ENCODE results near the gene GOLGA8T. TPM values are rescaled to one million over a fixed set of nuclear protein-coding genes. Genes with fewer than 3 reads are reported as not detected.
"Not testable (repeated sequence)": the region's sequence is repeated elsewhere in the genome, so short reads cannot be mapped to it uniquely, and the experiment has no call there.

GOLGA8T gene, protein sequence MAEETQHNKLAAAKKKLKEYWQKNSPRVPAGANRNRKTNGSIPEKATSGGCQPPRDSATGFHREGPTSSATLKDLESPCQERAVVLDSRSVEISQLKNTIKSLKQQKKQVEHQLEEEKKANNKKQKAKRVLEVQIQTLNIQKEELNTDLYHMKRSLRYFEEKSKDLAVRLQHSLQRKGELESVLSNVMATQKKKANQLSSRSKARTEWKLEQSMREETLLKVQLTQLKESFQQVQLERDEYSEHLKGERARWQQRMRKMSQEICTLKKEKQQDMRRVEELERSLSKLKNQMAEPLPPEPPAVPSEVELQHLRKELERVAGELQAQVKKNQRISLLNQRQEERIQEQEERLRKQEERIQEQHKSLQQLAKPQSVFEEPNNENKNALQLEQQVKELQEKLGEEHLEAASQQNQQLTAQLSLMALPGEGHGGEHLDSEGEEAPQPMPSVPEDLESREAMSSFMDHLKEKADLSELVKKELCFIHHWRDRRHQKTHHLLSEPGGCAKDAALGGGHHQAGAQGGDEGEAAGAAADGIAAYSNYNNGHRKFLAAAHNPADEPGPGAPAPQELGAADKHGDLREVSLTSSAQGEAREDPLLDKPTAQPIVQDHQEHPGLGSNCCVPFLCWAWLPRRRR
- 1.0 and 1.5 TPM in 2 replicates for total RNA-seq (2021; fragmentation: NEBNext Ultra II Directional; extraction: Animal tissue kit (Norgen Biotek cat#: 25700))
- polyA plus RNA-seq (2011; rRNA removed), result 0.03 and 0.30 TPM in 2 replicates
- polyA plus RNA-seq (2011; cell fraction: cytosol; rRNA removed), result 0.90 TPM
- polyA plus RNA-seq (2011; cell fraction: nucleus; rRNA removed), result 2.0 TPM
- 0.40 to 0.97 TPM (median 0.85 TPM) in 4 replicates for polyA plus RNA-seq (2012, experiment 1 of 2)
- polyA plus RNA-seq (2012, experiment 2 of 2), result not detected
- 0.43 TPM for polyA plus RNA-seq (2013, experiment 1 of 2)
- 0.48 TPM for polyA plus RNA-seq (2013, experiment 2 of 2)
- polyA minus RNA-seq (2011; rRNA and poly(A)+ RNA removed), result 0.20 and 0.32 TPM in 2 replicates
- polyA minus RNA-seq (2011; cell fraction: cytosol; rRNA and poly(A)+ RNA removed), result not detected
- 1.3 TPM for polyA minus RNA-seq (2011; cell fraction: nucleus; rRNA and poly(A)+ RNA removed)
- long read RNA-seq, experiment 1, result 0 reads
- long read RNA-seq, experiment 2, result 0 reads

DNA sequence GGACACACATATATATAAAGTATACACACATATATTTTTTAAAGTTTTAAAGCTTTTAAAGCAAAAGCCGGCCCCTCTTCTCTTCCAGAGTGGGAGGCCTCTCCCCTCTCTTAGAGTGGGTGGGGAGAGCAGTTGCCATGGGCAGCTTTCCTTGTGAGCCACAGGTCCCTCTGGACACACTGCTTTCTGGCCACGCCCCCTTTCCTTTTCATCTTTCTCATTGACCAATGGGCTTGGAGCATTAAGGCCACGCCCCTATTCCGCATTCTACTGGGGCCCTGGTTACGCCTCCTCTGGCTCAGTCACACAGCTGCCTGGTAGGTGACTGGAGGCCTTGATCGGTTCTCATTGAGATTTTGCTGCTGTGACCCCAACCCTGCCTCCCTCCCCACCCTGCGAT is at the start of gene GOLGA8T:
GOLGA8T (plus strand) TSS at position 301 of the 400 bp plus-strand sequence; CDS start at position 399, 98 bp downstream.
- H3K23ac ChIP-seq (ENCODE audit: insufficient read length); DNase-seq (ENCODE audit: low read depth in 1 of 2, low spot score in 2 of 2); H3K36me3 ChIP-seq (ENCODE audit: control insufficient read depth in 2 of 4, insufficient read depth in 4 of 4, low read length in 3 of 4); H3K56ac ChIP-seq (replicated peaks; ENCODE audit: insufficient read length, low read depth, low read length); H4K91ac ChIP-seq (replicated peaks; ENCODE audit: insufficient read length, low read length); H3K79me1 ChIP-seq (ENCODE audit: low read depth, low read length); H3K23me2 ChIP-seq (ENCODE audit: low read depth, low read length); H4K5ac ChIP-seq (ENCODE audit: insufficient read length, low read depth, low read length); H3K27ac ChIP-seq (ENCODE audit: low read depth, low read length); H3K4me2 ChIP-seq (ENCODE audit: insufficient read depth in 1 of 2, low read depth in 2 of 2, low read length in 2 of 2); POLR2A ChIA-PET (ENCODE audit: partially characterized antibody); H3K79me2 ChIP-seq (ENCODE audit: control insufficient read depth in 1 of 2, insufficient read depth in 2 of 2, low read length in 2 of 2); H4K8ac ChIP-seq (ENCODE audit: extremely low read depth, insufficient read depth, low read length); H2AFZ ChIP-seq (ENCODE audit: low read length); H2BK20ac ChIP-seq (ENCODE audit: low read length); H3K9me3 ChIP-seq (ENCODE audit: insufficient read depth in 2 of 2, low read depth in 1 of 2, low read length in 1 of 2); H3K4me1 ChIP-seq (replicated peaks in 1 of 4; ENCODE audit: control insufficient read depth in 3 of 4, insufficient read depth in 4 of 4, low read length in 3 of 4); CTCF ChIA-PET (ENCODE audit: partially characterized antibody); H3K9ac ChIP-seq (replicated peaks in 1 of 4; ENCODE audit: extremely low read depth in 1 of 4, low read depth in 3 of 4, low read length in 3 of 4); H2BK12ac ChIP-seq (ENCODE audit: low read depth, low read length); H3K4ac ChIP-seq (replicated peaks; ENCODE audit: insufficient read length, low read depth, low read length); H2BK15ac ChIP-seq (ENCODE audit: low read length); H3K27me3 ChIP-seq (replicated peaks in 1 of 4; ENCODE audit: control insufficient read depth in 3 of 4, extremely low read depth in 1 of 4, insufficient read depth in 3 of 4, low read length in 3 of 4); H3K14ac ChIP-seq (ENCODE audit: insufficient read length); H4K20me1 ChIP-seq (replicated peaks in 1 of 2; ENCODE audit: control insufficient read depth in 1 of 2, insufficient read depth in 2 of 2, low read length in 2 of 2); H3K4me3 ChIP-seq (ENCODE audit: extremely low read depth in 1 of 4, insufficient read depth in 2 of 4, low read depth in 3 of 4, low read length in 4 of 4); H3K18ac ChIP-seq (ENCODE audit: extremely low read depth, low read length); H2BK5ac ChIP-seq (ENCODE audit: low read depth, low read length); FAIRE-seq; H2BK120ac ChIP-seq (replicated peaks; ENCODE audit: low read depth, low read length); H2AK5ac ChIP-seq (ENCODE audit: low read depth, low read length): not testable (repeated sequence)
- no CpG with 5 or more reads among the region's 7 CpGs for WGBS, 2 experiments (ENCODE audit: extremely low coverage in 1 of 2, insufficient coverage in 1 of 2, insufficient read length in 1 of 2, insufficient replicate concordance in 2 of 2, low coverage in 1 of 2, low lambda C conversion rate in 2 of 2, missing lambda C conversion rate in 1 of 2)
